ENCODE results near the gene GSN.

The GSN gene

DNA sequence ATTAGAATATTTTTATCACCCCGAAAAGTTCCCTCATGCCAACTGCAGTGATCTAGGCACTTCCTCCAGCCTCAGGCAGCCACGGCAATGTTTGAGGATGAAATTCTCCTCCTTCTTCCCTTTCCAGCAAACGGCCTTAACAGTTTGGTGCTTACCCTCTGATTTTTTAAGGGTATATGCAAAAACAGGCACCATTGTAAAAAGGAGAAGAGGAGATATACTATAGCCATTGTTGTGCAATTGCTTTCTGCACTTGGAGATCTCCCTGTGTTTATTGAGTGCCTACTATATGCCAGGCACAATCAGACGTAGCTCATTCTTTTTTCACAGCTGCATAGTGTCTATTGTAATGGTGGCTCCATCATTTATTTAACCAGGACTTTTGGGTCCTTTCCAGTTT, 29.4 kb downstream of the GSN start:
- DNase-seq (ENCODE audit: low spot score): no peak
- TF ChIP-seq, protein P1, sequence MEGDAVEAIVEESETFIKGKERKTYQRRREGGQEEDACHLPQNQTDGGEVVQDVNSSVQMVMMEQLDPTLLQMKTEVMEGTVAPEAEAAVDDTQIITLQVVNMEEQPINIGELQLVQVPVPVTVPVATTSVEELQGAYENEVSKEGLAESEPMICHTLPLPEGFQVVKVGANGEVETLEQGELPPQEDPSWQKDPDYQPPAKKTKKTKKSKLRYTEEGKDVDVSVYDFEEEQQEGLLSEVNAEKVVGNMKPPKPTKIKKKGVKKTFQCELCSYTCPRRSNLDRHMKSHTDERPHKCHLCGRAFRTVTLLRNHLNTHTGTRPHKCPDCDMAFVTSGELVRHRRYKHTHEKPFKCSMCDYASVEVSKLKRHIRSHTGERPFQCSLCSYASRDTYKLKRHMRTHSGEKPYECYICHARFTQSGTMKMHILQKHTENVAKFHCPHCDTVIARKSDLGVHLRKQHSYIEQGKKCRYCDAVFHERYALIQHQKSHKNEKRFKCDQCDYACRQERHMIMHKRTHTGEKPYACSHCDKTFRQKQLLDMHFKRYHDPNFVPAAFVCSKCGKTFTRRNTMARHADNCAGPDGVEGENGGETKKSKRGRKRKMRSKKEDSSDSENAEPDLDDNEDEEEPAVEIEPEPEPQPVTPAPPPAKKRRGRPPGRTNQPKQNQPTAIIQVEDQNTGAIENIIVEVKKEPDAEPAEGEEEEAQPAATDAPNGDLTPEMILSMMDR (IDR thresholded peaks at IDR 0.05; ENCODE audit: extremely low read depth, missing control alignments): no peak

GRCh38 chr9:121298016-121298538, 30.1 kb downstream of the GSN start:
- TF ChIP-seq, protein P1 (IDR thresholded peaks at IDR 0.05; ENCODE audit: extremely low read depth, missing control alignments): no peak
- no peak for DNase-seq (ENCODE audit: low spot score)

GRCh38 chr9:121298689-121299466, 30.9 kb downstream of the GSN start:
- TF ChIP-seq, protein P1 (IDR thresholded peaks at IDR 0.05; ENCODE audit: extremely low read depth, missing control alignments): no peak
- DNase-seq (ENCODE audit: low spot score): peak; percentile 49

DNA sequence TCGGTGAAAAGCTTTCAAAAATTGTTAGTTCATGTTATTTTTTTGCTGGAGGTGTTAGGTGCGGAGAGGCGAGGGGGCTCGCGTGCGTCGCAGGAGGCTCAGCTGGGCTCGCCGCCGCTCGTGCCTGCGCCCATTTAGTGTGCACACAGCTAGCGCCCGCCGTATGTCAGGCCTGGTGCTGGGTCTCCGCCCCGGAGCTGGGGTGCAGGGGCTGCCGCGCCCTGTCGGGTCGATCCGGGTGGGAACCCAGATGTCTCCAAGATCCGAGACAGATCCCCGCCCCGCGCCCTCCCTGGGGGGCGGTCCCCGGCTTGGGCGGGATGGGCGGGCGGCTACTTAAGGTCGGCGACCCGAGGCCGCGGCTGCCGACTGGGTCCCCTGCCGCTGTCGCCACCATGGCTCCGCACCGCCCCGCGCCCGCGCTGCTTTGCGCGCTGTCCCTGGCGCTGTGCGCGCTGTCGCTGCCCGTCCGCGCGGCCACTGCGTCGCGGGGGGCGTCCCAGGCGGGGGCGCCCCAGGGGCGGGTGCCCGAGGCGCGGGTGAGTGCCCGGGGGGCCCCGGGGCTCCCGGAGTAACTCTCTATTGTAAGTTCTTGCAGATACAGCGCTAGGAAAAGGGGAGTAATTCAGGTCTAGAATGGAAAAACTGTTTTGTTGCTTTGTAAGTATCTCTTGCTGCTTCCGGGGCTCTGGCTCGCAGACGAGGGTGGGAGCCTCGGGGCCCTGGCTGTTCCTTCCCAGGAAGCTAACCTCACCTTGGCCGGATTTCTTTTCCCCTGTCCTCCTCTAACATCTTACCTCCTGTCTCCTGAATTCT, 31.7 kb downstream of the GSN start:
- TF ChIP-seq, protein P1 (IDR thresholded peaks at IDR 0.05; ENCODE audit: extremely low read depth, missing control alignments): no peak
- peak; percentile 62 for DNase-seq (ENCODE audit: low spot score)

GRCh38 chr9:121300283-121301119, 32.5 kb downstream of the GSN start:
- DNase-seq (ENCODE audit: low spot score): no peak
- TF ChIP-seq, protein P1 (IDR thresholded peaks at IDR 0.05; ENCODE audit: extremely low read depth, missing control alignments): no peak

- TF ChIP-seq, protein P1 (IDR thresholded peaks at IDR 0.05; ENCODE audit: extremely low read depth, missing control alignments): no peak
- DNase-seq (ENCODE audit: low spot score): no peak
Observed at GRCh38 chr9:121301881-121302286, 33.9 kb downstream of the GSN start.
